Mammary epithelial cell (primary cell): ENCODE measurements around the gene DYNLT4.
"Not testable (repeated sequence)": the region's sequence is repeated elsewhere in the genome, so short reads cannot be mapped to it uniquely, and the experiment has no call there.

ENCODE experiments used
- EZH2 ChIP-seq: IDR thresholded peaks from 2 replicates; pipeline ENCODE4 v1.6.1; 2012; ENCODE audit warnings: low read length, inconsistent platforms, borderline replicate concordance
- TF ChIP-seq, protein P1 (sequence below), 2 donors: IDR thresholded peaks in 1 of 2; conservative IDR thresholded peaks in 1 of 2; 2 replicates each; pipeline ENCODE4 v1.5.1; 2011 to 2012; ENCODE audit warnings: inconsistent platforms in 2 of 2, low read length in 2 of 2, mild to moderate bottlenecking in 2 of 2, control low read depth in 1 of 2, low read depth in 1 of 2; ENCODE audit not compliant: insufficient read depth in 1 of 2; ENCODE audit errors: extremely low read depth in 1 of 2

GRCh38 chr1:44838294-44838693, 31.1 kb upstream of the DYNLT4 start:
- TF ChIP-seq, protein P1, sequence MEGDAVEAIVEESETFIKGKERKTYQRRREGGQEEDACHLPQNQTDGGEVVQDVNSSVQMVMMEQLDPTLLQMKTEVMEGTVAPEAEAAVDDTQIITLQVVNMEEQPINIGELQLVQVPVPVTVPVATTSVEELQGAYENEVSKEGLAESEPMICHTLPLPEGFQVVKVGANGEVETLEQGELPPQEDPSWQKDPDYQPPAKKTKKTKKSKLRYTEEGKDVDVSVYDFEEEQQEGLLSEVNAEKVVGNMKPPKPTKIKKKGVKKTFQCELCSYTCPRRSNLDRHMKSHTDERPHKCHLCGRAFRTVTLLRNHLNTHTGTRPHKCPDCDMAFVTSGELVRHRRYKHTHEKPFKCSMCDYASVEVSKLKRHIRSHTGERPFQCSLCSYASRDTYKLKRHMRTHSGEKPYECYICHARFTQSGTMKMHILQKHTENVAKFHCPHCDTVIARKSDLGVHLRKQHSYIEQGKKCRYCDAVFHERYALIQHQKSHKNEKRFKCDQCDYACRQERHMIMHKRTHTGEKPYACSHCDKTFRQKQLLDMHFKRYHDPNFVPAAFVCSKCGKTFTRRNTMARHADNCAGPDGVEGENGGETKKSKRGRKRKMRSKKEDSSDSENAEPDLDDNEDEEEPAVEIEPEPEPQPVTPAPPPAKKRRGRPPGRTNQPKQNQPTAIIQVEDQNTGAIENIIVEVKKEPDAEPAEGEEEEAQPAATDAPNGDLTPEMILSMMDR (conservative IDR thresholded peaks at IDR 0.05 in 1 of 2, IDR thresholded peaks at IDR 0.05 in 1 of 2; ENCODE audit: extremely low read depth in 1 of 2, insufficient read depth in 1 of 2, low read depth in 1 of 2, low read length in 2 of 2), result not testable (repeated sequence)
- not testable (repeated sequence) for TF ChIP-seq EZH2
